K562 (cell line): ENCODE data around the gene BIRC3. TPM values are rescaled to one million over a fixed set of nuclear protein-coding genes. Genes with fewer than 3 reads are reported as not detected.

Experiments used
- ATAC-seq: fragments of 200-7000 bp; cut with Tn5 transposase; 3 replicates; pipeline ENCODE4 v1.9.1; 2020; ENCODE audit warnings: moderate library complexity
- BruUV-seq: library from RNA; stranded (reverse); fragments of 400-500 nt; replicated peaks from 2 replicates; lab custom pipeline; 2021; lab: Mats Ljungman, UMichigan
- CTCF ChIA-PET: fragments of 300-600 bp; formaldehyde crosslinking; extraction: SDS; loops from one replicate; lab custom pipeline; 2021; ENCODE audit warnings: low intra/inter-chr PET ratio; lab: Yijun Ruan, JAX
- POLR2A ChIA-PET: fragments of 300-600, 350-650 bp; sonication (Branson Sonifier 250); formaldehyde crosslinking; extraction: SDS; loops from one replicate; lab custom pipeline; 2021; ENCODE audit warnings: antibody characterized with exemption, inconsistent platforms; lab: Yijun Ruan, JAX
- DNase-seq, 4 experiments: peaks; one replicate each; pipeline versions ENCODE4 v3.0.0 to v3.0.0-alpha.2; 2011 to 2018; ENCODE audit warnings: low spot score in 3 of 4, mixed read lengths in 3 of 4; ENCODE audit errors: extremely low read depth in 1 of 4
- FAIRE-seq: peaks from 2 replicates; lab custom pipeline; 2011; peaks lifted over from hg19 to GRCh38; lab: Jason Lieb, UNC
- H2AFZ ChIP-seq: 2 replicates; pipeline ENCODE4 v1.6.0; 2011; ENCODE audit warnings: low read depth, low read length, control low read depth, inconsistent platforms
- H3K27ac ChIP-seq: fragments of 200-600 bp; 3 replicates; pipeline ENCODE4 v1.8.0; 2011; ENCODE audit warnings: low read depth, mild to moderate bottlenecking, control low read depth, inconsistent platforms, low read length, moderate library complexity, mixed read lengths; ENCODE audit errors: extremely low read depth
- H3K27me3 ChIP-seq, 2 experiments: fragments of 300-600 bp in 1 of 2; 2 replicates in 1 of 2; 3 replicates in 1 of 2; pipeline versions ENCODE4 v1.6.0 to v1.8.0; 2011; ENCODE audit warnings: inconsistent platforms in 2 of 2, low read length in 2 of 2, mild to moderate bottlenecking in 1 of 2, mixed read lengths in 1 of 2, moderate library complexity in 1 of 2; ENCODE audit not compliant: control insufficient read depth in 2 of 2, insufficient read depth in 2 of 2
- H3K36me3 ChIP-seq: fragments of 300-600 bp; 3 replicates; pipeline ENCODE4 v1.8.0; 2011; ENCODE audit warnings: mild to moderate bottlenecking, low read length, inconsistent platforms; ENCODE audit not compliant: control insufficient read depth, insufficient read depth
- H3K4me1 ChIP-seq, 2 experiments: fragments of 200-600 bp in 1 of 2; replicated peaks in 1 of 2; 2 replicates in 1 of 2; 3 replicates in 1 of 2; pipeline versions ENCODE4 v1.5.1 to v1.8.0; 2011; ENCODE audit warnings: inconsistent platforms in 2 of 2, low read length in 2 of 2, mild to moderate bottlenecking in 1 of 2, mixed read lengths in 1 of 2, moderate library complexity in 1 of 2; ENCODE audit not compliant: control insufficient read depth in 2 of 2, insufficient read depth in 2 of 2
- H3K4me2 ChIP-seq: 2 replicates; pipeline ENCODE4 v1.6.1; 2011; ENCODE audit warnings: low read length, control low read depth, inconsistent platforms, mixed read lengths; ENCODE audit not compliant: insufficient read depth
- H3K4me3 ChIP-seq: fragments of 200-600 bp; sonication (generic), shearing (Covaris generic); 2 replicates; pipeline ENCODE4 v1.5.1; 2016; ENCODE audit warnings: control low read depth, inconsistent platforms
- H3K79me2 ChIP-seq: fragments of 200-600 bp; 3 replicates; pipeline ENCODE4 v1.8.0; 2011; ENCODE audit warnings: low read length, inconsistent platforms; ENCODE audit not compliant: control insufficient read depth, insufficient read depth
- H3K9ac ChIP-seq, 2 experiments: 2 replicates each; pipeline versions ENCODE4 v1.6.0 to v1.6.1; 2011; ENCODE audit warnings: low read depth in 2 of 2, low read length in 2 of 2, control low read depth in 1 of 2, inconsistent platforms in 1 of 2, mild to moderate bottlenecking in 1 of 2, mixed read lengths in 1 of 2; ENCODE audit not compliant: insufficient read depth in 1 of 2
- H3K9me1 ChIP-seq: one replicate; pipeline ENCODE4 v1.6.0; 2011; ENCODE audit warnings: inconsistent platforms, mild to moderate bottlenecking, low read length, moderate library complexity; ENCODE audit not compliant: control insufficient read depth, insufficient read depth
- H3K9me3 ChIP-seq: replicated peaks from 2 replicates; pipeline ENCODE4 v1.5.1; 2011; ENCODE audit warnings: low read depth, low read length, inconsistent platforms; ENCODE audit not compliant: control insufficient read depth, insufficient read depth
- H4K20me1 ChIP-seq: replicated peaks from 2 replicates; pipeline ENCODE4 v1.6.1; 2011; ENCODE audit warnings: low read length, inconsistent platforms, mixed read lengths; ENCODE audit not compliant: control insufficient read depth, insufficient read depth
- HOXB6 ChIP-seq: fragments of 250-450 bp; sonication (Bioruptor Pico); IDR thresholded peaks from 2 replicates; pipeline ENCODE4 v1.5.1; 2022; ENCODE audit warnings: mild to moderate bottlenecking, borderline replicate concordance
- MCM3 ChIP-seq: fragments of 450-650 bp; IDR thresholded peaks from 2 replicates; pipeline ENCODE4 v1.6.1; 2016
- MYC ChIP-seq, 2 experiments: fragments of 250-450 bp in 1 of 2; sonication (Bioruptor Pico) in 1 of 2; IDR thresholded peaks; 2 replicates each; pipeline versions ENCODE4 v1.5.1 to v1.6.1; 2012 to 2021; ENCODE audit warnings: low read depth in 2 of 2, borderline replicate concordance in 1 of 2, improper control_type of control experiment in 1 of 2, low read length in 1 of 2, mild to moderate bottlenecking in 1 of 2, moderate library complexity in 1 of 2
- SAFB ChIP-seq: fragments of 200-400 bp; formaldehyde crosslinking; IDR thresholded peaks from 2 replicates; pipeline ENCODE4 v1.6.1; 2017; ENCODE audit warnings: low read depth, low read length, borderline replicate concordance
- ZBTB7A ChIP-seq: IDR thresholded peaks from 2 replicates; pipeline ENCODE4 v1.6.1; 2011; ENCODE audit warnings: low read depth, mild to moderate bottlenecking, low read length, moderate library complexity, borderline replicate concordance; ENCODE audit not compliant: control insufficient read depth
- WGBS: fragments of 100-300 bp; shearing (Covaris generic); methylation state at CpG from one replicate; pipeline ENCODE4 v1.1.6; 2016; ENCODE audit warnings: low coverage, mixed read lengths; ENCODE audit not compliant: insufficient coverage; ENCODE audit errors: missing lambda C conversion rate; 5-methylcytosine and 5-hydroxymethylcytosine counted together
- in situ Hi-C: fragments of 300-500 bp; cut with MboI; formaldehyde crosslinking; loops from 4 replicates; pipeline ENCODE4 v1.15.0; 2018; ENCODE audit warnings: inconsistent platforms, mixed read lengths
- intact Hi-C: fragments of 100-400 bp; cut with micrococcal nuclease; formaldehyde crosslinking; loops from 2 replicates; pipeline ENCODE4 v1.14.2; 2022
- polyA plus RNA-seq, 8 experiments: library from polyadenylated mRNA; depleted of rRNA in 4 of 8; stranded (reverse) in 5 of 8; unstranded in 3 of 8; fragments of >200 nt; fragmentation: Nextera tagmentation in 2 of 8; fragmentation: Illumina TruSeq in 1 of 8; extraction: Ambion mirVana in 2 of 8; extraction: Trizol in 1 of 8; gene quantifications; 2 replicates each; pipeline versions ENCODE4 v1.2.1 to v1.2.3, GENCODE V29; 2011 to 2014; ENCODE audit warnings: inconsistent platforms in 1 of 8, missing spikeins in 1 of 8
- total RNA-seq, 7 experiments: library from RNA; depleted of rRNA in 6 of 7; stranded (reverse); fragments of >200 nt in 6 of 7; fragmentation: Illumina TruSeq in 2 of 7; extraction: Trizol in 2 of 7; gene quantifications; 2 replicates each; pipeline versions ENCODE4 v1.2.1 to v1.2.3, GENCODE V29; 2011 to 2021; ENCODE audit warnings: low replicate concordance in 1 of 7

Gene BIRC3
- total and polyA plus RNA-seq, 9 of the 15 experiments (the other 6 are each of a cell fraction or from before 2014, with no cell fraction given) = 0.08 to 0.42 (median 0.18) TPM

DNA sequence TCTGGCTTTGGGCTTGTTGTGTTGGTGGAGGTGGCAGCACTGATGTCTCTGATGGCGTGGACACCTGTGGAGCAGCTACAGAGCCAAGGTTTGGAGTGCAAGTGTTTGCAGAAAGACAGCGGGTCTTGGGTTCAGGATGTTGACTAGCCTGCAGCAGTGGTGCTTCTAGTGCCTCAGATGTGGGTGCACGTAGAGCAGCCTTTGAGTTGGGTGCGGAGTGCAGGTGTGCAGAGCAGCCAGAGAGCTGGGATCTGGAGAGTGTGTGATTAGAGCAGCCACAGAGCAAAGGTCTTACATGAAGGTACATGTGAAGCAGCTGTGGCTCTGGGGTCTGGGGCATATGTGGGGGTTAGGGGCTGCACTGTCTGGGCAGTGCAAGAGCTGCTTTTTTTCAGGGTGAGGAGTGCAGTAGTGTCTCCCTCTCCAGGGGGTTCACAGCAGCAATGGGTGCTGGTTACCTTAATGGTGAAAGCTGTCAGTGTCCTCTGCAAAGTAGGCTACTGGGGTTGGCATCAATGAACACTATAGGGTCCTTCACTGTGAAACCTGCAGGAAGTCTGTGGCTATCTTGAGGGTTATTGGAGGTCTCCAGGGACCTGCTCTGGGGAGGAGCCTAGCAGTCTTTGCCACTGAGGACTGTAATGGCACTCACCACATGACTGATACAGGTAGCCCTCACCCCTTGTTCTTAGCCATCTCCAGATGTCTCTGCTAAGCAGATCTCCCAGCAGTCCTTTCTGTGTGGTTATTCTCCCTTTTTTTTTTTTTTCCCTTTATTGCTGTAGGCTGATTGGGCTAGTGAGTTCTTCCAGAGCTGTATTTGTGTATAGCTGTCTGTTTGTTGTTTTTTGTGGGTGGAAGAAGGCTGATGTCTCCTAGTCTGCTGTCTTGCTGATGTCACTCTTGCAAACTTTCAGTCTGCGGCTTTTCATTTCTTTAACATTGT lies 44.1 kb downstream of the BIRC3 start:
- Histone ChIP-seq H3K4me1 (no peaks in the 10 kb centered on the region), H4K20me1 (no peaks in the 10 kb centered on the region), H3K4me3 (no peak overlapping the region), H3K79me2 (peaks cover 5% of the 10 kb centered on the region; the same call in 2 of the 3 replicates), H3K9me3 (no peaks in the 10 kb centered on the region), H2AFZ (no peak overlapping the region), H3K36me3 (peaks cover 54% of the 10 kb centered on the region), H3K27ac (no peak overlapping the region), H3K9ac (peak overlapping the region in 1 of 2 experiments; percentile 35; a peak in 1 of 4 replicates), H3K9me1 (no peaks in the 10 kb centered on the region), H3K27me3 (no peaks in the 10 kb centered on the region), H3K4me2 (no peak overlapping the region)
- intact Hi-C loops = no loop called here
- ChIA-PET CTCF (no interaction called here), POLR2A (interaction anchor here (0.6 to 1.6 kb wide), 2 partner anchors 11 to 24 kb away, joined by 3 to 4 read pairs; no protein-coding TSS in a partner anchor)
- no peak for FAIRE-seq
- TF ChIP-seq MYC (IDR thresholded peaks at IDR 0.05; ENCODE audit: low read depth, low read length) (no peak), MYC (CRISPR knock-in tag; IDR thresholded peaks at IDR 0.05; ENCODE audit: borderline replicate concordance, low read depth) (no peak), ZBTB7A (no peak), SAFB (no peak), HOXB6 (CRISPR knock-in tag) (no peak), MCM3 (no peak)
- 89% methylated on average over 5 of the region's 5 CpGs for WGBS
- in situ Hi-C loops = no loop called here
- no peak for DNase-seq
- peak; percentile 51 for ATAC-seq
- BruUV-seq = no TSS peak
